GM23338 (cell line): ENCODE results near the gene MAMSTR.

ENCODE experiments used
- CTCF ChIP-seq, 2 experiments: fragments of 200-600 bp in 1 of 2; sonication (generic) in 1 of 2; conservative IDR thresholded peaks; 2 replicates each; pipeline versions ENCODE4 v1.5.1 to v1.6.1; 2016 to 2017; ENCODE audit warnings: antibody characterized with exemption in 2 of 2, low read depth in 2 of 2, mild to moderate bottlenecking in 2 of 2, moderate library complexity in 1 of 2
- EZH2 ChIP-seq: fragments of 200-600 bp; sonication (generic); IDR thresholded peaks from one replicate; pipeline ENCODE4 v1.8.0; 2017; ENCODE audit warnings: antibody characterized with exemption, mild to moderate bottlenecking, low read depth; ENCODE audit not compliant: unreplicated experiment
- POLR2AphosphoS5 ChIP-seq: IDR thresholded peaks from 2 replicates; pipeline ENCODE4 v1.6.1; 2016; ENCODE audit warnings: antibody characterized with exemption, low read depth
- REST ChIP-seq: IDR thresholded peaks from one replicate; pipeline ENCODE4 v1.6.1; 2018; ENCODE audit warnings: antibody characterized with exemption; ENCODE audit not compliant: unreplicated experiment

GRCh38 chr19:48674921-48675824, 44.4 kb downstream of the MAMSTR start:
- TF ChIP-seq CTCF (conservative IDR thresholded peaks at IDR 0.05; ENCODE audit: low read depth in 2 of 2), result peak; percentile 84 to 90
- TF ChIP-seq POLR2AphosphoS5, result no peak
- no peak for TF ChIP-seq EZH2
- no peak for TF ChIP-seq REST
